Endodermal cell (in vitro differentiated cells): ENCODE results near the gene NKX2-3. TPM values are rescaled to one million over a fixed set of nuclear protein-coding genes. Genes with fewer than 3 reads are reported as not detected.

Source experiments
- DNase-seq: peaks from one replicate; pipeline ENCODE4 v3.0.0-alpha.2; 2017
- H3K27ac ChIP-seq: 2 replicates; pipeline ENCODE4 v1.5.1; 2013; ENCODE audit warnings: mild to moderate bottlenecking, low read depth, low read length, moderate library complexity
- H3K27me3 ChIP-seq: 2 replicates; pipeline ENCODE4 v1.6.1; 2013; ENCODE audit warnings: mild to moderate bottlenecking, low read length, moderate library complexity; ENCODE audit not compliant: insufficient read depth, control insufficient read depth, poor library complexity, severe bottlenecking
- H3K36me3 ChIP-seq: 2 replicates; pipeline ENCODE4 v1.7.0; 2013; ENCODE audit warnings: mild to moderate bottlenecking, low read length, moderate library complexity; ENCODE audit not compliant: control insufficient read depth, insufficient read depth
- H3K4me1 ChIP-seq: one replicate; pipeline ENCODE4 v1.7.0; 2013; ENCODE audit warnings: low read length; ENCODE audit not compliant: control insufficient read depth, insufficient read depth
- H3K4me3 ChIP-seq: 2 replicates; pipeline ENCODE4 v1.5.1; 2013; ENCODE audit warnings: mild to moderate bottlenecking, low read length, moderate library complexity
- H3K9ac ChIP-seq: 2 replicates; pipeline ENCODE4 v1.6.1; 2013; ENCODE audit warnings: mild to moderate bottlenecking, low read length, moderate library complexity; ENCODE audit not compliant: poor library complexity, severe bottlenecking; ENCODE audit errors: extremely low read depth
- H3K9me3 ChIP-seq: 2 replicates; pipeline ENCODE4 v1.6.1; 2013; ENCODE audit warnings: mild to moderate bottlenecking, low read length, moderate library complexity; ENCODE audit not compliant: control insufficient read depth
- H3K27ac Mint-ChIP-seq: 2 replicates; pipeline ENCODE4 v1.8.0; 2020; ENCODE audit warnings: mixed read lengths
- H3K27me3 Mint-ChIP-seq: 2 replicates; pipeline ENCODE4 v1.8.0; 2021; ENCODE audit warnings: mild to moderate bottlenecking, mixed read lengths; ENCODE audit not compliant: insufficient read depth
- H3K36me3 Mint-ChIP-seq: 2 replicates; pipeline ENCODE4 v1.8.0; 2020; ENCODE audit warnings: low read depth, mixed read lengths
- H3K4me1 Mint-ChIP-seq: 2 replicates; pipeline ENCODE4 v1.8.0; 2020; ENCODE audit warnings: mixed read lengths
- H3K4me3 Mint-ChIP-seq: 2 replicates; pipeline ENCODE4 v1.8.0; 2020; ENCODE audit warnings: mild to moderate bottlenecking, moderate library complexity, mixed read lengths
- H3K9me3 Mint-ChIP-seq: 2 replicates; pipeline ENCODE4 v1.8.0; 2020; ENCODE audit warnings: mild to moderate bottlenecking, mixed read lengths
- CTCF ChIP-seq: fragments of 200-600 bp; sonication (generic); conservative IDR thresholded peaks from 2 replicates; pipeline ENCODE4 v1.5.0; 2021; ENCODE audit warnings: antibody characterized with exemption, mild to moderate bottlenecking
- WGBS, 2 experiments: methylation state at CpG; one replicate each; pipeline versions ENCODE4 v1.1.5 to v1.1.7; 2013; ENCODE audit warnings: missing lambda C conversion rate in 2 of 2, mixed read lengths in 1 of 2; ENCODE audit not compliant: insufficient coverage in 1 of 2, insufficient read length in 1 of 2; 5-methylcytosine and 5-hydroxymethylcytosine counted together
- total RNA-seq, 2 donors: library from RNA; stranded (reverse); fragmentation: NEBNext Ultra II Directional in 1 of 2; extraction: Animal tissue kit (Norgen Biotek cat#: 25700) in 1 of 2; gene quantifications; 2 replicates in 1 of 2; 3 replicates in 1 of 2; pipeline ENCODE4 v1.2.1, GENCODE V29; 2021

Gene NKX2-3
- total RNA-seq, 2 donors from 2014 or later = not detected

- Mint-ChIP-seq H3K27ac (no peak overlapping the region), H3K36me3 (no peaks in the 10 kb centered on the region), H3K4me1 (peaks cover 22% of the 10 kb centered on the region), H3K4me3 (peak overlapping the region; percentile 50), H3K9me3 (peaks cover 1% of the 10 kb centered on the region), H3K27me3 (peaks cover 98% of the 10 kb centered on the region)
- no peak overlapping the region for H3K4me3 ChIP-seq
- no peaks in the 10 kb centered on the region for H3K36me3 ChIP-seq
- H3K4me1 ChIP-seq = peaks cover 3% of the 10 kb centered on the region
- 7 to 15% methylated on average over 7 to 10 of the region's 10 CpGs for WGBS, 2 experiments
- no peak overlapping the region for H3K9ac ChIP-seq
- TF ChIP-seq CTCF = no peak
- no peak overlapping the region for H3K27ac ChIP-seq
- peak; percentile 56 for DNase-seq
- H3K27me3 ChIP-seq = peaks cover 100% of the 10 kb centered on the region
- no peaks in the 10 kb centered on the region for H3K9me3 ChIP-seq
Measured at GRCh38 chr10:99537989-99538917, 5.5 kb downstream of the NKX2-3 start.

- no peak overlapping the region for H3K9ac ChIP-seq
- no peaks in the 10 kb centered on the region for H3K36me3 Mint-ChIP-seq
- peaks cover 1% of the 10 kb centered on the region for H3K9me3 Mint-ChIP-seq
- H3K27ac Mint-ChIP-seq = no peak overlapping the region
- no peak for TF ChIP-seq CTCF
- peaks cover 21% of the 10 kb centered on the region for H3K4me1 Mint-ChIP-seq
- H3K27me3 ChIP-seq = peaks cover 100% of the 10 kb centered on the region
- H3K36me3 ChIP-seq = no peaks in the 10 kb centered on the region
- no peak overlapping the region for H3K27ac ChIP-seq
- peaks cover 3% of the 10 kb centered on the region for H3K4me1 ChIP-seq
- 31 to 41% methylated on average over 6 of the region's 6 CpGs for WGBS, 2 experiments
- no peak overlapping the region for H3K4me3 ChIP-seq
- DNase-seq = peak; percentile 47
- H3K4me3 Mint-ChIP-seq = no peak overlapping the region
- H3K27me3 Mint-ChIP-seq = peaks cover 98% of the 10 kb centered on the region
- H3K9me3 ChIP-seq = no peaks in the 10 kb centered on the region
Measured at GRCh38 chr10:99539120-99539519, 6.4 kb downstream of the NKX2-3 start.

GRCh38 chr10:99539820-99540219 is 7.1 kb downstream of the NKX2-3 start:
- DNase-seq = no peak
- Histone ChIP-seq H3K27ac (no peak overlapping the region), H3K36me3 (no peaks in the 10 kb centered on the region), H3K9ac (no peak overlapping the region), H3K4me3 (no peak overlapping the region), H3K9me3 (no peaks in the 10 kb centered on the region), H3K4me1 (peaks cover under 1% of the 10 kb centered on the region), H3K27me3 (peaks cover 100% of the 10 kb centered on the region)
- H3K9me3 Mint-ChIP-seq = no peaks in the 10 kb centered on the region
- peaks cover 16% of the 10 kb centered on the region for H3K4me1 Mint-ChIP-seq
- no peak for TF ChIP-seq CTCF
- no peak overlapping the region for H3K27ac Mint-ChIP-seq
- WGBS, 2 experiments = 38% methylated on average over 1 of the region's 1 CpG; no CpG with 5 or more reads in 1 of the 2 experiments
- H3K27me3 Mint-ChIP-seq = peaks cover 98% of the 10 kb centered on the region
- no peaks in the 10 kb centered on the region for H3K36me3 Mint-ChIP-seq
- H3K4me3 Mint-ChIP-seq = peak overlapping the region; percentile 37
